Gastrocnemius medialis (tissue), 4 donors: Measurements from ENCODE around the gene FAAH. TPM values are rescaled to one million over a fixed set of nuclear protein-coding genes. Genes with fewer than 3 reads are reported as not detected.
A peak's percentile ranks its signal among the peaks of the same experiment; 100 is the strongest.
"Not testable (repeated sequence)": the region's sequence is repeated elsewhere in the genome, so short reads cannot be mapped to it uniquely, and the experiment has no call there.

Source experiments
- ATAC-seq, 2 donors: fragments of 150-250 bp; one replicate each; pipeline ENCODE4 v1.9.1; 2016
- DNase-seq, 2 donors: peaks; one replicate each; pipeline ENCODE4 v3.0.0-alpha.2; 2019
- H3K27ac ChIP-seq, 4 donors: fragments of 200-600 bp; sonication (generic); 1 replicate in 1 of 4; 2 replicates in 3 of 4; pipeline ENCODE4 v1.5.1; 2016 to 2018; ENCODE audit warnings: mild to moderate bottlenecking in 2 of 4, moderate library complexity in 1 of 4
- H3K27me3 ChIP-seq, 3 donors: fragments of 200-600 bp; sonication (generic) in 2 of 3; 1 replicate in 1 of 3; 2 replicates in 2 of 3; pipeline versions ENCODE4 v1.5.1 to v1.6.0; 2016 to 2019; ENCODE audit warnings: mild to moderate bottlenecking in 1 of 3, moderate library complexity in 1 of 3
- H3K36me3 ChIP-seq, 2 donors: fragments of 200-600 bp; sonication (generic) in 1 of 2; one replicate each; pipeline ENCODE4 v1.5.1; 2017 to 2018
- H3K4me1 ChIP-seq, 2 donors: fragments of 200-600 bp; sonication (generic) in 1 of 2; one replicate each; pipeline ENCODE4 v1.5.1; 2016 to 2017; ENCODE audit warnings: mild to moderate bottlenecking in 2 of 2
- H3K4me3 ChIP-seq, 4 donors: fragments of 200-600 bp; sonication (generic) in 3 of 4; 1 replicate in 1 of 4; 2 replicates in 3 of 4; pipeline ENCODE4 v1.5.1; 2016 to 2019; ENCODE audit warnings: mild to moderate bottlenecking in 2 of 4
- H3K9me3 ChIP-seq, 3 donors: fragments of 200-600 bp; sonication (generic) in 2 of 3; 1 replicate in 1 of 3; 2 replicates in 2 of 3; pipeline ENCODE4 v1.5.1; 2016 to 2019
- CTCF ChIP-seq, 5 experiments: fragments of 450-650 bp in 3 of 5; fragments of 200-600 bp in 2 of 5; sonication (generic) in 2 of 5; IDR thresholded peaks in 4 of 5; conservative IDR thresholded peaks in 1 of 5; 1 replicate in 4 of 5; 2 replicates in 1 of 5; pipeline ENCODE4 v1.5.1; 2016 to 2019; ENCODE audit warnings: antibody characterized with exemption in 5 of 5, mild to moderate bottlenecking in 3 of 5, moderate library complexity in 3 of 5
- POLR2A ChIP-seq, 2 donors: fragments of 450-650 bp; IDR thresholded peaks; one replicate each; pipeline ENCODE4 v1.6.1; 2017; ENCODE audit warnings: antibody characterized with exemption in 2 of 2, mild to moderate bottlenecking in 2 of 2, moderate library complexity in 2 of 2
- in situ Hi-C, 4 donors: fragments of 200-750 bp; cut with MboI; loops; one replicate each; pipeline versions ENCODE4 v1.15.0 to v1.8.0; 2017; ENCODE audit warnings: low sequenced_read_pairs in 4 of 4
- intact Hi-C: fragments of 100-400 bp; cut with DNase I; formaldehyde crosslinking; loops from one replicate; pipeline ENCODE4 v1.15.1; 2023; ENCODE audit warnings: low total_unique reads
- total RNA-seq, 4 donors: library from RNA; depleted of rRNA; stranded (reverse); fragments of >200 nt; gene quantifications; one replicate each; pipeline versions ENCODE4 v1.1.0 to v1.2.3, GENCODE V29; 2016

Gene FAAH
- 10 to 100 TPM in 1 of 4 donors, 1 to 10 TPM in 3; 5.2 to 15.6 (median 7.3) TPM for total RNA-seq

- intact Hi-C loops, result loop anchor here (1.0 to 2.0 kb wide), 2 partner anchors 8 to 325 kb away; partner anchors contain the start of gene EFCAB14
- H3K9me3 ChIP-seq, result no peaks in the 10 kb centered on the region
- TF ChIP-seq CTCF (IDR thresholded peaks at IDR 0.05 in 4 of 5, conservative IDR thresholded peaks at IDR 0.05 in 1 of 5) (peak in 2 of 5 experiments; percentile 13 to 31), POLR2A (IDR thresholded peaks at IDR 0.05) (peak in 1 of 2 donors; percentile 53)
- peak within 1 kb of the TSS; percentile 45 to 75 (median 72) for H3K27ac ChIP-seq
- ATAC-seq (peak; percentile 89 to 92), DNase-seq (peak; percentile 33 to 65)
- H3K27me3 ChIP-seq, result no peaks in the 10 kb centered on the region
- H3K4me1 ChIP-seq, result peaks cover 33 to 40% of the 10 kb centered on the region in 2 donors
- H3K4me3 ChIP-seq, result peak within 1 kb of the TSS; percentile 62 to 83 (median 66)
- no peaks in the 10 kb centered on the region for H3K36me3 ChIP-seq
- in situ Hi-C loops, result no loop called here
Observed at GRCh38 chr1:46394108-46394871, at the start of gene FAAH. Gene FAAH (plus strand): TSS chr1:46394317. CDS start chr1:46394349, 32 bp downstream.

GRCh38 chr1:46344481-46344880, 49.6 kb upstream of the FAAH start:
- intact Hi-C loops, result loop anchor here (5.0 kb wide), 1 partner anchor 57 kb away; no protein-coding TSS in a partner anchor

GRCh38 chr1:46345281-46345680, 48.8 kb upstream of the FAAH start:
- in situ Hi-C loops (no loop called here), intact Hi-C loops (no loop called here)
- H3K27me3 ChIP-seq, result no peaks in the 10 kb centered on the region
- H3K4me3 ChIP-seq, result no peak overlapping the region
- peaks cover 9 to 16% of the 10 kb centered on the region in 2 donors for H3K4me1 ChIP-seq
- no peak for TF ChIP-seq CTCF (IDR thresholded peaks at IDR 0.05 in 4 of 5, conservative IDR thresholded peaks at IDR 0.05 in 1 of 5)
- no peak for TF ChIP-seq POLR2A (IDR thresholded peaks at IDR 0.05)
- peak overlapping the region in 1 of 4 donors; percentile 23 for H3K27ac ChIP-seq
- no peak for DNase-seq
- peaks cover 0 to 44% of the 10 kb centered on the region in 2 donors for H3K36me3 ChIP-seq
- H3K9me3 ChIP-seq, result no peaks in the 10 kb centered on the region
- no peak for ATAC-seq

More at GRCh38 chr1:46344481-46344880, 49.6 kb upstream of the FAAH start:
- in situ Hi-C loops, result no loop called here
- H3K9me3 ChIP-seq, result no peaks in the 10 kb centered on the region
- no peaks in the 10 kb centered on the region for H3K27me3 ChIP-seq
- TF ChIP-seq CTCF (IDR thresholded peaks at IDR 0.05 in 4 of 5, conservative IDR thresholded peaks at IDR 0.05 in 1 of 5) (no peak), POLR2A (IDR thresholded peaks at IDR 0.05) (no peak)
- H3K4me3 ChIP-seq, result no peak overlapping the region
- H3K27ac ChIP-seq, result no peak overlapping the region
- no peak for ATAC-seq
- peaks cover 12 to 19% of the 10 kb centered on the region in 2 donors for H3K4me1 ChIP-seq
- DNase-seq, result no peak
- peaks cover 0 to 36% of the 10 kb centered on the region in 2 donors for H3K36me3 ChIP-seq

- no peak for ATAC-seq
- Histone ChIP-seq H3K27me3 (no peaks in the 10 kb centered on the region), H3K4me1 (no peaks in the 10 kb centered on the region), H3K4me3 (no peak overlapping the region), H3K27ac (no peak overlapping the region), H3K9me3 (no peaks in the 10 kb centered on the region), H3K36me3 (peaks cover 0 to 67% of the 10 kb centered on the region in 2 donors)
- intact Hi-C loops, result no loop called here
- no peak for TF ChIP-seq POLR2A (IDR thresholded peaks at IDR 0.05)
- TF ChIP-seq CTCF (IDR thresholded peaks at IDR 0.05 in 4 of 5, conservative IDR thresholded peaks at IDR 0.05 in 1 of 5), result no peak
- in situ Hi-C loops, result no loop called here
- DNase-seq, result no peak
Observed at GRCh38 chr1:46352363-46352762, 41.8 kb upstream of the FAAH start.

GRCh38 chr1:46355920-46356319, 38.2 kb upstream of the FAAH start:
- H3K36me3 ChIP-seq, result peaks cover 0 to 68% of the 10 kb centered on the region in 2 donors
- DNase-seq, ATAC-seq, H3K9me3 ChIP-seq, intact Hi-C loops, H3K27ac ChIP-seq, H3K4me3 ChIP-seq, H3K27me3 ChIP-seq, H3K4me1 ChIP-seq, in situ Hi-C loops: not testable (repeated sequence)
